Measurements from ENCODE around the gene YAF2.

YAF2 gene
- total RNA-seq = 59.4 to 67.9 reads per million in 2 donors

- DNase-seq = peak; percentile 87
Measured at GRCh38 chr12:42238240-42239140, at the start of gene YAF2. YAF2 (minus strand) TSS chr12:42238248; CDS start chr12:42238180, 68 bp downstream.

- no peak for DNase-seq
Measured at GRCh38 chr12:42286741-42287140, 48.7 kb upstream of the YAF2 start.

GRCh38 chr12:42285431-42285830 is 47.4 kb upstream of the YAF2 start:
- no peak for DNase-seq

GRCh38 chr12:42284876-42285275 is 46.8 kb upstream of the YAF2 start:
- no peak for DNase-seq

GRCh38 chr12:42284157-42284556 is 46.1 kb upstream of the YAF2 start:
- no peak for DNase-seq

GRCh38 chr12:42283739-42284138 is 45.7 kb upstream of the YAF2 start:
- no peak for DNase-seq

GRCh38 chr12:42282294-42282693 is 44.2 kb upstream of the YAF2 start:
- no peak for DNase-seq

- DNase-seq = no peak
Measured at GRCh38 chr12:42281844-42282243, 43.8 kb upstream of the YAF2 start.

GRCh38 chr12:42281278-42281677 is 43.2 kb upstream of the YAF2 start:
- DNase-seq = no peak

- no peak for DNase-seq
Measured at GRCh38 chr12:42278128-42278510, 40.1 kb upstream of the YAF2 start.

GRCh38 chr12:42277396-42278127 is 39.5 kb upstream of the YAF2 start:
- no peak for DNase-seq

- DNase-seq = no peak
Measured at GRCh38 chr12:42275499-42275898, 37.5 kb upstream of the YAF2 start.

GRCh38 chr12:42273706-42274105 is 35.7 kb upstream of the YAF2 start:
- DNase-seq = no peak

GRCh38 chr12:42270596-42270995 is 32.5 kb upstream of the YAF2 start:
- no peak for DNase-seq

- no peak for DNase-seq
Measured at GRCh38 chr12:42267413-42268190, 29.6 kb upstream of the YAF2 start.

GRCh38 chr12:42266579-42267230 is 28.7 kb upstream of the YAF2 start:
- no peak for DNase-seq

GRCh38 chr12:42262271-42262670 is 24.2 kb upstream of the YAF2 start:
- DNase-seq = no peak

GRCh38 chr12:42261708-42262107 is 23.7 kb upstream of the YAF2 start:
- no peak for DNase-seq

- DNase-seq = no peak
Measured at GRCh38 chr12:42260518-42260917, 22.5 kb upstream of the YAF2 start.

- no peak for DNase-seq
Measured at GRCh38 chr12:42259699-42260098, 21.7 kb upstream of the YAF2 start.

- DNase-seq = no peak
Measured at GRCh38 chr12:42255866-42256261, 17.8 kb upstream of the YAF2 start.

GRCh38 chr12:42255221-42255865 is 17.3 kb upstream of the YAF2 start:
- no peak for DNase-seq

All from activated gamma-delta T cell (primary cell).